Gastroesophageal sphincter (tissue), 4 donors: ENCODE measurements around the gene KLC1. TPM values are rescaled to one million over a fixed set of nuclear protein-coding genes. Genes with fewer than 3 reads are reported as not detected.
"Not testable (repeated sequence)": the region's sequence is repeated elsewhere in the genome, so short reads cannot be mapped to it uniquely, and the experiment has no call there.

Source experiments
- ATAC-seq: fragments of 150-250 bp; one replicate; pipeline ENCODE4 v1.9.1; 2016; ENCODE audit warnings: mild to moderate bottlenecking, moderate library complexity
- H3K27ac ChIP-seq, 4 donors: fragments of 200-600 bp; sonication (generic) in 3 of 4; 1 replicate in 3 of 4; 2 replicates in 1 of 4; pipeline ENCODE4 v1.5.1; 2016 to 2019
- H3K27me3 ChIP-seq: fragments of 200-600 bp; sonication (generic); one replicate; pipeline ENCODE4 v1.5.1; 2019
- H3K36me3 ChIP-seq, 2 donors: fragments of 200-600 bp; sonication (generic); one replicate each; pipeline ENCODE4 v1.5.1; 2019; ENCODE audit warnings: control low read depth in 1 of 2
- H3K4me1 ChIP-seq, 3 donors: fragments of 200-600 bp; sonication (generic); 1 replicate in 2 of 3; 2 replicates in 1 of 3; pipeline ENCODE4 v1.5.1; 2016 to 2019; ENCODE audit warnings: control low read depth in 2 of 3
- H3K4me3 ChIP-seq, 2 donors: fragments of 200-600 bp; sonication (generic); one replicate each; pipeline ENCODE4 v1.5.1; 2019; ENCODE audit warnings: mild to moderate bottlenecking in 1 of 2, moderate library complexity in 1 of 2
- H3K9me3 ChIP-seq, 3 donors: fragments of 200-600 bp; sonication (generic); one replicate each; pipeline ENCODE4 v1.5.1; 2017 to 2019; ENCODE audit warnings: control low read depth in 2 of 3
- EP300 ChIP-seq: sonication (generic); formaldehyde crosslinking; IDR thresholded peaks from one replicate; pipeline ENCODE4 v1.6.1; 2017; ENCODE audit warnings: antibody characterized with exemption, mild to moderate bottlenecking
- POLR2A ChIP-seq, 2 donors: fragments of 450-650 bp; IDR thresholded peaks; one replicate each; pipeline ENCODE4 v1.6.1; 2017; ENCODE audit warnings: antibody characterized with exemption in 2 of 2, mild to moderate bottlenecking in 2 of 2, moderate library complexity in 1 of 2
- POLR2AphosphoS5 ChIP-seq: sonication (generic); formaldehyde crosslinking; IDR thresholded peaks from one replicate; pipeline ENCODE4 v1.6.1; 2017; ENCODE audit warnings: antibody characterized with exemption
- WGBS, 2 donors: methylation state at CpG; one replicate each; pipeline ENCODE4 v1.1.5; 2018; ENCODE audit warnings: low coverage in 1 of 2; 5-methylcytosine and 5-hydroxymethylcytosine counted together
- total RNA-seq, 4 donors: library from RNA; depleted of rRNA; stranded (reverse); fragments of >200 nt; gene quantifications; one replicate each; pipeline ENCODE4 v1.1.0, GENCODE V29; 2016
- TF ChIP-seq, protein P1 (sequence below), 4 experiments: fragments of 200-600 bp in 2 of 4; fragments of 450-650 bp in 2 of 4; sonication (generic) in 1 of 4; IDR thresholded peaks; one replicate each; pipeline ENCODE4 v1.5.1; 2017 to 2019; ENCODE audit warnings: antibody characterized with exemption in 4 of 4, mild to moderate bottlenecking in 2 of 4, moderate library complexity in 2 of 4

KLC1 gene
- total RNA-seq, 4 donors from 2014 or later: 275 to 390 (median 339) TPM

DNA sequence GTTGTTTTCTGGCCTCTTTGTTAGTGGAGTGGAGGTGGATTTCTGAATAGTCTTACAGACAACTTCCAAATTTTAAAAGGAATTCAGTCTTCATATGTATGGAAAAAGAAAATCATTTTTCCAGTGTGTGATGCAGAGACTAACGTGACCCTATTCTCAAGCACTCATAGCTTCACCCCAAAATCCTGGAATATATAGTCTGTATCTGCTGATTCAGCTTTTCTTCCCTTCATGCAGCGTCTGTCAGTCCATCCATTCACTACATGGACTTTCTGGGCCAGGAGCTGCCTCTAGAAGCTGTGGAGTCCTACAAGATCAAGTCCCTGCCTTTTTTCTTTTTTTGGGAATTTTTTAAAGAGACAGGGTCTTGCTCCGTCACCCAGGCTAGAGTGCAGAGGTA is 23.8 kb downstream of the KLC1 start:
- Histone ChIP-seq H3K9me3 (no peaks in the 10 kb centered on the region), H3K27me3 (no peaks in the 10 kb centered on the region), H3K27ac (peak overlapping the region in 3 of 4 donors; percentile 66 to 73 (median 67)), H3K36me3 (peaks cover 0 to 33% of the 10 kb centered on the region in 2 donors), H3K4me3 (no peak overlapping the region), H3K4me1 (peaks cover 4 to 77% (median 25%) of the 10 kb centered on the region in 3 donors)
- no peak for ATAC-seq
- WGBS, 2 donors: 69 to 74% methylated on average over 3 of the region's 3 CpGs
- TF ChIP-seq POLR2A (IDR thresholded peaks at IDR 0.05): no peak
- no peak for TF ChIP-seq EP300
- TF ChIP-seq, protein P1, sequence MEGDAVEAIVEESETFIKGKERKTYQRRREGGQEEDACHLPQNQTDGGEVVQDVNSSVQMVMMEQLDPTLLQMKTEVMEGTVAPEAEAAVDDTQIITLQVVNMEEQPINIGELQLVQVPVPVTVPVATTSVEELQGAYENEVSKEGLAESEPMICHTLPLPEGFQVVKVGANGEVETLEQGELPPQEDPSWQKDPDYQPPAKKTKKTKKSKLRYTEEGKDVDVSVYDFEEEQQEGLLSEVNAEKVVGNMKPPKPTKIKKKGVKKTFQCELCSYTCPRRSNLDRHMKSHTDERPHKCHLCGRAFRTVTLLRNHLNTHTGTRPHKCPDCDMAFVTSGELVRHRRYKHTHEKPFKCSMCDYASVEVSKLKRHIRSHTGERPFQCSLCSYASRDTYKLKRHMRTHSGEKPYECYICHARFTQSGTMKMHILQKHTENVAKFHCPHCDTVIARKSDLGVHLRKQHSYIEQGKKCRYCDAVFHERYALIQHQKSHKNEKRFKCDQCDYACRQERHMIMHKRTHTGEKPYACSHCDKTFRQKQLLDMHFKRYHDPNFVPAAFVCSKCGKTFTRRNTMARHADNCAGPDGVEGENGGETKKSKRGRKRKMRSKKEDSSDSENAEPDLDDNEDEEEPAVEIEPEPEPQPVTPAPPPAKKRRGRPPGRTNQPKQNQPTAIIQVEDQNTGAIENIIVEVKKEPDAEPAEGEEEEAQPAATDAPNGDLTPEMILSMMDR (IDR thresholded peaks at IDR 0.05): no peak
- TF ChIP-seq POLR2AphosphoS5: no peak

DNA sequence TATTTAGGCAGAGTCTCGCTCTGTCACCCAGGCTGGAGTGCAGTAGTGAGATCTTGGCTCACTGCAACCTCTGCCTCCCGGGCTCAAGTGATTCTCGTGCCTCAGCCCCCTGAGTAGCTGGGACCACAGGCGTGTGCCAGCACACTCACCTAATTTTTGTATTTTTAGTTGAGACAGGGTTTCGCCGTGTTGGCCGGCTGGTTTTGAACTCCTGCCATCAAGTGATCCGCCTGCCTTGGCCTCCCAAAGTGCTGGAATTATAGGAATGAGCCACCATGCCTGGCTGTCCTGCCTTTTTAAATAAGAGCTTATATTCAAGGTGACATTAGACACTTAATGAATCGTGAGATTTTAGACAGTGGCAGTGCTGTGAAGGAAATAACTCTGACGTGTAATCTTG is 24.3 kb downstream of the KLC1 start:
- H3K27ac ChIP-seq: peak overlapping the region in 3 of 4 donors; percentile 66 to 73 (median 67)
- not testable (repeated sequence) for H3K9me3 ChIP-seq, H3K27me3 ChIP-seq, H3K4me3 ChIP-seq, ATAC-seq
- peaks cover 0 to 38% of the 10 kb centered on the region in 2 donors for H3K36me3 ChIP-seq
- peaks cover 4 to 79% (median 25%) of the 10 kb centered on the region in 3 donors for H3K4me1 ChIP-seq
- 25% methylated on average over 10 of the region's 10 CpGs for WGBS, 2 donors

DNA sequence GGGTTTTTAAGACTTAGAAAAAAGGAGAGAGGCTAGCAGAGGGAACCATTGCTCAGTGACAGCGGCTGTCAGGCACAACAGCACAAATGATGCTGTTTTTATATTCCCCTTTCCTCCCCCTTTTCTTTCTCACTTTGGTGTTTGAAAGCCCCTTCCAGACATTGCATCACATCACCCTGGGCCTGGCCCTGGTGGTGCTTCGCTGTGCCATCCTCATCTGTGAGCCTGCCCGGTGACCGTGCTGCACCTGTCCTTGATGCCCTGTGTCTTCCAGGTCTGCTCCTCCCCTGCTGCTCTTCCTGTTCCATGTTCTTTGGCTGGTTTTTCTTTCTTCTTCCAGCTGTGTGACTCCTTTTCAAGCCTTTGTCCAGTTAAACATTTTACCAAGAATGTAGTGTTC is 24.8 kb downstream of the KLC1 start:
- no peak for TF ChIP-seq POLR2AphosphoS5
- no peak for TF ChIP-seq POLR2A (IDR thresholded peaks at IDR 0.05)
- TF ChIP-seq, protein P1 (IDR thresholded peaks at IDR 0.05): no peak
- TF ChIP-seq EP300: no peak
- no peaks in the 10 kb centered on the region for H3K27me3 ChIP-seq
- H3K9me3 ChIP-seq: no peaks in the 10 kb centered on the region
- H3K27ac ChIP-seq: peak overlapping the region in 3 of 4 donors; percentile 66 to 73 (median 67)
- no peak for ATAC-seq
- peaks cover 0 to 42% of the 10 kb centered on the region in 2 donors for H3K36me3 ChIP-seq
- WGBS, 2 donors: 43 to 45% methylated on average over 4 of the region's 4 CpGs
- H3K4me1 ChIP-seq: peaks cover 4 to 79% (median 25%) of the 10 kb centered on the region in 3 donors
- H3K4me3 ChIP-seq: no peak overlapping the region

DNA sequence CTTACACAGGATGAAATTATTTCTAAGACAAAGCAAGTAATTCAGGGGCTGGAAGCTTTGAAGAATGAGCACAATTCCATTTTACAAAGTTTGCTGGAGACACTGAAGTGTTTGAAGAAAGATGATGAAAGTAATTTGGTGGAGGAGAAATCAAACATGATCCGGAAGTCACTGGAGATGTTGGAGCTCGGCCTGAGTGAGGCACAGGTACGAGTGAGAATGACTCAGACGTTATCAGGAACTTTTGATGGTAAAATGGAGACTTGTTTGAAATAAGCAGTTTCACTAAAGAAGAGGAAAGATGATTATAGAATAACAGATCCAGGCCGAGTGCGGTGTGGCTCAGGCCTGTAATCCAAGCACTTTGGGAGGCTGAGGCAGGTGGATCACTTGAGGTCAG is 25.6 kb downstream of the KLC1 start:
- Histone ChIP-seq H3K36me3 (peaks cover 0 to 50% of the 10 kb centered on the region in 2 donors), H3K27me3 (no peaks in the 10 kb centered on the region), H3K4me3 (no peak overlapping the region), H3K9me3 (no peaks in the 10 kb centered on the region), H3K4me1 (peaks cover 4 to 79% (median 25%) of the 10 kb centered on the region in 3 donors), H3K27ac (peak overlapping the region in 3 of 4 donors; percentile 29 to 44 (median 42))
- TF ChIP-seq EP300 (no peak), POLR2A (IDR thresholded peaks at IDR 0.05) (no peak), POLR2AphosphoS5 (no peak)
- TF ChIP-seq, protein P1 (IDR thresholded peaks at IDR 0.05): no peak
- no peak for ATAC-seq
- WGBS, 2 donors: 55 to 56% methylated on average over 6 of the region's 6 CpGs

DNA sequence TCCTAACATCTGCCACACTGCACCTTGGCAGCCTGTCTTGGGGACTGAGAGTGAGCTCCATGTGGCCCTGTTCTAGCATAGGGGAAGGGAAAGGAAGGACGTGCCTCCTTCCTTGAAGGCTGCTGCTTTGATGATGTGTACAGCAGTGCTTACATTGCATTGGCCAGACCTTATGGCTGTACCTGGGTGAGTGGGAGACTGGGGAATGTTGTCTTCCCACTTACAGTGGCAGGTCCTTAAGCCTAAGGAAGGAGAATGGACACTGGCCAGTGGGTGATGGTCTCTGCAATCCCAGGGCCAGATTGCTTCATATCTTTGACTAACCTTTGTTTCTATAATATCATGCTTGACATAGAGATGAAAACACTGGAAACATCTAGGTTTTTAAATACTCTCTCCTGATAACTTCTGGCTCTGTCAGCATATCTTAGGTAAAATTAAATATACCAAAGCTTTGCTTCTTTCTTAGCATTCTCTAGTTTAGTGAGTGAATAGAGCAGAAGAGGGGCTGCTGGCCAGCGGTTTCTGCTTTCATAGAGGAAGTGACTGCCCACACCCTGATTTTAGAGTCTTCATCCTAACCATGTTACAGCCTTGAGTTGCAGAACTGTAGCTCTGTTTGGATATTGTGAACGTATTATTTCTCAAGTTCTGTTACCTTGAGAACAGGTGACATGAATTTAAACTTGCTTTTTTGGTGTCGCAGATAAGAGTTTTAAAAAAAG is 27.2 kb downstream of the KLC1 start:
- no peaks in the 10 kb centered on the region for H3K27me3 ChIP-seq
- H3K9me3 ChIP-seq: no peaks in the 10 kb centered on the region
- WGBS, 2 donors: 82 to 89% methylated on average over 2 of the region's 4 CpGs
- H3K36me3 ChIP-seq: peaks cover 0 to 66% of the 10 kb centered on the region in 2 donors
- peak overlapping the region in 2 of 4 donors; percentile 16 to 50 for H3K27ac ChIP-seq
- ATAC-seq: no peak
- TF ChIP-seq POLR2AphosphoS5 (no peak), POLR2A (IDR thresholded peaks at IDR 0.05) (no peak), EP300 (no peak)
- TF ChIP-seq, protein P1 (IDR thresholded peaks at IDR 0.05): no peak
- H3K4me1 ChIP-seq: peaks cover 4 to 67% (median 25%) of the 10 kb centered on the region in 3 donors
- H3K4me3 ChIP-seq: no peak overlapping the region
